ENCODE results near the gene SHC1.

The SHC1 gene

GRCh38 chr1:154955718-154956543, 14.6 kb downstream of the SHC1 start, which contains the start of gene PBXIP1:
PBXIP1 (minus strand) TSS chr1:154956099; CDS start chr1:154953721, 2,378 bp downstream.
- no peak for TF ChIP-seq FOXP2 (optimal IDR thresholded peaks at IDR 0.05; ENCODE audit: borderline replicate concordance, extremely low read depth, extremely low read length, insufficient read depth)
- no peak for TF ChIP-seq TAF1 (IDR thresholded peaks at IDR 0.05; ENCODE audit: borderline replicate concordance, insufficient read depth, low read length)
- no peak for TF ChIP-seq SIN3A (IDR thresholded peaks at IDR 0.05; ENCODE audit: borderline replicate concordance, insufficient read depth, low read length)
- no peak for TF ChIP-seq REST (IDR thresholded peaks at IDR 0.05; ENCODE audit: insufficient read depth in 1 of 2, low read depth in 2 of 2, low read length in 2 of 2)
- TF ChIP-seq POLR2AphosphoS5 (IDR thresholded peaks at IDR 0.05; ENCODE audit: low read depth, low read length): no peak

GRCh38 chr1:154955039-154955717, 15.4 kb downstream of the SHC1 start:
- no peak for TF ChIP-seq SIN3A (IDR thresholded peaks at IDR 0.05; ENCODE audit: borderline replicate concordance, insufficient read depth, low read length)
- TF ChIP-seq TAF1 (IDR thresholded peaks at IDR 0.05; ENCODE audit: borderline replicate concordance, insufficient read depth, low read length): no peak
- TF ChIP-seq REST (IDR thresholded peaks at IDR 0.05; ENCODE audit: insufficient read depth in 1 of 2, low read depth in 2 of 2, low read length in 2 of 2): no peak
- TF ChIP-seq FOXP2 (optimal IDR thresholded peaks at IDR 0.05; ENCODE audit: borderline replicate concordance, extremely low read depth, extremely low read length, insufficient read depth): no peak
- no peak for TF ChIP-seq POLR2AphosphoS5 (IDR thresholded peaks at IDR 0.05; ENCODE audit: low read depth, low read length)

DNA sequence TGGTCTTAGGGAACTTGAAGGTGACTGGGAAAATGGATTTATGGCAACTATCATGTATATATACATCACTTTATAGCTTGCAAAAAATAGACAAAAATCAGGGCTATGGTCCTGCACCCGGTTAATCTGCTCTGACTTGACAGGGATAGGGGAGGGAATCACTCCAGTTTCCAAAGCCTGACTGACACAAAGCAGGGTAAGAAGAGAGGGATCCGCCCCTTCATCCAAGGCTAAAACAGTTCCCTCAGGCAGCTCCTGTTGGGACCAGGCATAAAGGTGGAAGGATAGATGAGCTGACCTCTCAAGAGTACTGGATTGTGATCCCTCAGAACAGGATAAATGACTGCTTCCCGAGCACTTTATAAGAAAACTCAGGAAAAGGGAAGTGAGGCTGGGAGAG, 16.0 kb downstream of the SHC1 start:
- TF ChIP-seq REST (IDR thresholded peaks at IDR 0.05; ENCODE audit: insufficient read depth in 1 of 2, low read depth in 2 of 2, low read length in 2 of 2) (no peak), TAF1 (IDR thresholded peaks at IDR 0.05; ENCODE audit: borderline replicate concordance, insufficient read depth, low read length) (no peak), SIN3A (IDR thresholded peaks at IDR 0.05; ENCODE audit: borderline replicate concordance, insufficient read depth, low read length) (no peak), POLR2AphosphoS5 (IDR thresholded peaks at IDR 0.05; ENCODE audit: low read depth, low read length) (no peak), FOXP2 (optimal IDR thresholded peaks at IDR 0.05; ENCODE audit: borderline replicate concordance, extremely low read depth, extremely low read length, insufficient read depth) (no peak)

GRCh38 chr1:154953611-154954038, 16.9 kb downstream of the SHC1 start:
- TF ChIP-seq REST (IDR thresholded peaks at IDR 0.05; ENCODE audit: insufficient read depth in 1 of 2, low read depth in 2 of 2, low read length in 2 of 2) (no peak), FOXP2 (optimal IDR thresholded peaks at IDR 0.05; ENCODE audit: borderline replicate concordance, extremely low read depth, extremely low read length, insufficient read depth) (no peak), SIN3A (IDR thresholded peaks at IDR 0.05; ENCODE audit: borderline replicate concordance, insufficient read depth, low read length) (no peak), POLR2AphosphoS5 (IDR thresholded peaks at IDR 0.05; ENCODE audit: low read depth, low read length) (no peak), TAF1 (IDR thresholded peaks at IDR 0.05; ENCODE audit: borderline replicate concordance, insufficient read depth, low read length) (no peak)
